Activated CD4-positive, CD25-positive, alpha-beta regulatory T cell (primary cell): ENCODE results near the gene TMEM238.
A peak's percentile ranks its signal among the peaks of the same experiment; 100 is the strongest.
"Not testable (repeated sequence)": the region's sequence is repeated elsewhere in the genome, so short reads cannot be mapped to it uniquely, and the experiment has no call there.

Source experiments
- DNase-seq, 4 experiments: peaks; one replicate each; lab custom pipeline; 2025; lab: John Stamatoyannopoulos, UW

TMEM238 gene

GRCh38 chr19:55401390-55401789 is 17.3 kb upstream of the TMEM238 start:
- DNase-seq: not testable (repeated sequence)

GRCh38 chr19:55400281-55401087 is 16.4 kb upstream of the TMEM238 start:
- no peak for DNase-seq

- no peak for DNase-seq
Observed at GRCh38 chr19:55398200-55398925, 14.3 kb upstream of the TMEM238 start.

GRCh38 chr19:55392820-55393761 is 9.0 kb upstream of the TMEM238 start:
- no peak for DNase-seq

- DNase-seq: no peak
Observed at GRCh38 chr19:55391702-55392615, 7.9 kb upstream of the TMEM238 start.

GRCh38 chr19:55391191-55391670 is 7.1 kb upstream of the TMEM238 start:
- DNase-seq: no peak

GRCh38 chr19:55390461-55390880 is 6.4 kb upstream of the TMEM238 start:
- no peak for DNase-seq

- DNase-seq: no peak
Observed at GRCh38 chr19:55389386-55390317, 5.6 kb upstream of the TMEM238 start.

GRCh38 chr19:55387736-55388497 is 3.8 kb upstream of the TMEM238 start:
- no peak for DNase-seq

- DNase-seq: no peak
Observed at GRCh38 chr19:55386493-55386971, 2.4 kb upstream of the TMEM238 start.

- DNase-seq: peak; percentile 90 to 97 (median 94)
Observed at GRCh38 chr19:55385724-55386492, 1.8 kb upstream of the TMEM238 start, which contains the start of gene RPL28. RPL28 (plus strand) TSS chr19:55385932; CDS start chr19:55386358, 426 bp downstream.

GRCh38 chr19:55384920-55385723 is 1.0 kb upstream of the TMEM238 start:
- peak; percentile 85 to 91 (median 88) for DNase-seq

GRCh38 chr19:55383279-55384130 is 587 bp downstream of the TMEM238 start:
- no peak for DNase-seq

- no peak for DNase-seq
Observed at GRCh38 chr19:55382522-55383054, 1.5 kb downstream of the TMEM238 start.

- no peak for DNase-seq
Observed at GRCh38 chr19:55382013-55382412, 2.1 kb downstream of the TMEM238 start.

GRCh38 chr19:55379174-55379573 is 4.9 kb downstream of the TMEM238 start:
- no peak for DNase-seq
